IMR-90 (cell line): Measurements from ENCODE around the gene MSI1.

Source experiments
- BHLHE40 ChIP-seq: fragments of 150-350 bp; IDR thresholded peaks from 2 replicates; pipeline ENCODE4 v1.6.1; 2016; ENCODE audit warnings: mild to moderate bottlenecking, low read depth, low read length
- CEBPB ChIP-seq: IDR thresholded peaks from 2 replicates; pipeline ENCODE4 v1.6.1; 2012; ENCODE audit warnings: low read depth, low read length, improper control_type of control experiment
- MAFK ChIP-seq: IDR thresholded peaks from 2 replicates; pipeline ENCODE4 v1.6.1; 2012; ENCODE audit warnings: low read depth, low read length, improper control_type of control experiment
- MXI1 ChIP-seq: IDR thresholded peaks from 2 replicates; pipeline ENCODE4 v1.6.1; 2012; ENCODE audit warnings: low read depth, mild to moderate bottlenecking, low read length, moderate library complexity, borderline replicate concordance
- POLR2A ChIP-seq: IDR thresholded peaks from 2 replicates; pipeline ENCODE4 v1.6.1; 2012; ENCODE audit warnings: mild to moderate bottlenecking, low read depth, low read length
- RFX5 ChIP-seq: IDR thresholded peaks from 2 replicates; pipeline ENCODE4 v1.8.0; 2012; ENCODE audit warnings: low read depth, mild to moderate bottlenecking, low read length, moderate library complexity
- TF ChIP-seq, protein P1 (sequence below): conservative IDR thresholded peaks from 2 replicates; pipeline ENCODE4 v1.5.1; 2012; ENCODE audit warnings: mild to moderate bottlenecking, low read depth, low read length, improper control_type of control experiment
- TF ChIP-seq, protein P2 (sequence below): fragments of 150-350 bp; IDR thresholded peaks from 2 replicates; pipeline ENCODE4 v1.6.1; 2017; ENCODE audit warnings: mild to moderate bottlenecking, antibody characterized with exemption, low read length, low read depth

DNA sequence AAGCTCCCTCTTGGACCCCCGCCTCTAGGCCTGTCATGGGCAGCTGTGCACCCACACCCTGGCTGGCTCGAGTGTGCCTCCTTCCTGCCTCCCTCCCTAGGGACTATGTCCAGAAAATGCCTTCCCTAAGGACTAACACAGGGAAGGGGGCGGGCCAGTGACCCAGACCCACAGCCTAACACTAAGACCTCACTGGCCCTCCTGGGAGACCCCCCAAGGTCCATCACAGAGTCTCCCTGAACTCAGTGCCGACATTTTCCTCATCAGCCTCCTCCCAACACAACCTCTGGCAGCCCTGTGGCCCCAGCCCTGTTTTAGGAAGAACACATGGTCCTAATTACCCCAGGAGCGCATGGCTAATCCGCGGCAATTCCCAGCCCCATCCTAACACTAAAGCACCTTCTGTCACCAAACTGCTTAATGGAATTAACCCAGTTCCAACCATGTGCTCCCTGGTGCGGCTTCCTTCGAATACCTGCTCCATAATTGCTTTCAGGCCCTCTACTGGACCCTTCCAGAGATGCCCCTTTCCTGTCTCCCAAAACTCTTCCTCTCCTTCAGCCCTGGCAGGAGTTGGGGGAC, 5.6 kb downstream of the MSI1 start:
- no peak for TF ChIP-seq MAFK
- TF ChIP-seq, protein P1, sequence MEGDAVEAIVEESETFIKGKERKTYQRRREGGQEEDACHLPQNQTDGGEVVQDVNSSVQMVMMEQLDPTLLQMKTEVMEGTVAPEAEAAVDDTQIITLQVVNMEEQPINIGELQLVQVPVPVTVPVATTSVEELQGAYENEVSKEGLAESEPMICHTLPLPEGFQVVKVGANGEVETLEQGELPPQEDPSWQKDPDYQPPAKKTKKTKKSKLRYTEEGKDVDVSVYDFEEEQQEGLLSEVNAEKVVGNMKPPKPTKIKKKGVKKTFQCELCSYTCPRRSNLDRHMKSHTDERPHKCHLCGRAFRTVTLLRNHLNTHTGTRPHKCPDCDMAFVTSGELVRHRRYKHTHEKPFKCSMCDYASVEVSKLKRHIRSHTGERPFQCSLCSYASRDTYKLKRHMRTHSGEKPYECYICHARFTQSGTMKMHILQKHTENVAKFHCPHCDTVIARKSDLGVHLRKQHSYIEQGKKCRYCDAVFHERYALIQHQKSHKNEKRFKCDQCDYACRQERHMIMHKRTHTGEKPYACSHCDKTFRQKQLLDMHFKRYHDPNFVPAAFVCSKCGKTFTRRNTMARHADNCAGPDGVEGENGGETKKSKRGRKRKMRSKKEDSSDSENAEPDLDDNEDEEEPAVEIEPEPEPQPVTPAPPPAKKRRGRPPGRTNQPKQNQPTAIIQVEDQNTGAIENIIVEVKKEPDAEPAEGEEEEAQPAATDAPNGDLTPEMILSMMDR = no peak
- no peak for TF ChIP-seq RFX5
- no peak for TF ChIP-seq POLR2A
- TF ChIP-seq, protein P2, sequence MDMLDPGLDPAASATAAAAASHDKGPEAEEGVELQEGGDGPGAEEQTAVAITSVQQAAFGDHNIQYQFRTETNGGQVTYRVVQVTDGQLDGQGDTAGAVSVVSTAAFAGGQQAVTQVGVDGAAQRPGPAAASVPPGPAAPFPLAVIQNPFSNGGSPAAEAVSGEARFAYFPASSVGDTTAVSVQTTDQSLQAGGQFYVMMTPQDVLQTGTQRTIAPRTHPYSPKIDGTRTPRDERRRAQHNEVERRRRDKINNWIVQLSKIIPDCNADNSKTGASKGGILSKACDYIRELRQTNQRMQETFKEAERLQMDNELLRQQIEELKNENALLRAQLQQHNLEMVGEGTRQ = no peak
- no peak for TF ChIP-seq CEBPB
- no peak for TF ChIP-seq BHLHE40
- no peak for TF ChIP-seq MXI1
